OCI-LY7 (cell line): ENCODE data around the gene RAE1. TPM values are rescaled to one million over a fixed set of nuclear protein-coding genes. Genes with fewer than 3 reads are reported as not detected.

Experiments
- BruUV-seq: library from RNA; stranded (reverse); fragments of 400-500 nt; replicated peaks from 2 replicates; lab custom pipeline; 2021; lab: Mats Ljungman, UMichigan
- CTCF ChIA-PET: fragments of 300-600 bp; sonication (Branson Sonifier 250); formaldehyde crosslinking; loops from one replicate; lab custom pipeline; 2022; ENCODE audit warnings: antibody characterized with exemption; ENCODE audit not compliant: unreplicated experiment; lab: Charles Lee
- POLR2A ChIA-PET: fragments of 300-600 bp; sonication (Branson Sonifier 250); formaldehyde crosslinking; loops from one replicate; lab custom pipeline; 2022; ENCODE audit warnings: antibody characterized with exemption; lab: Charles Lee
- DNase-seq: peaks from one replicate; pipeline ENCODE4 v3.0.0-alpha.2; 2015; ENCODE audit warnings: low spot score
- H2AFZ ChIP-seq: fragments of 200-600 bp; sonication (generic), shearing (Covaris generic); 2 replicates; pipeline ENCODE4 v1.6.1; 2014; ENCODE audit warnings: mild to moderate bottlenecking, antibody characterized with exemption, low read length, moderate library complexity
- H3K27ac ChIP-seq: fragments of 200-600 bp; sonication (generic); 2 replicates; pipeline ENCODE4 v1.5.1; 2014; ENCODE audit warnings: mixed run types, low read depth, mild to moderate bottlenecking, moderate library complexity, low read length, inconsistent platforms; ENCODE audit not compliant: poor library complexity, severe bottlenecking
- H3K36me3 ChIP-seq: fragments of 200-600 bp; sonication (generic); 2 replicates; pipeline ENCODE4 v1.6.1; 2014; ENCODE audit warnings: mild to moderate bottlenecking, antibody characterized with exemption, low read length, moderate library complexity, mixed read lengths; ENCODE audit not compliant: insufficient read depth
- H3K4me1 ChIP-seq: fragments of 200-600 bp; sonication (generic); 2 replicates; pipeline ENCODE4 v1.5.1; 2014; ENCODE audit warnings: mild to moderate bottlenecking, low read length; ENCODE audit not compliant: insufficient read depth, poor library complexity, severe bottlenecking
- H3K4me2 ChIP-seq: fragments of 200-600 bp; sonication (generic); 2 replicates; pipeline ENCODE4 v1.6.1; 2014; ENCODE audit warnings: mild to moderate bottlenecking, low read length
- H3K4me3 ChIP-seq: fragments of 200-600 bp; sonication (generic); 2 replicates; pipeline ENCODE4 v1.5.1; 2014; ENCODE audit warnings: mild to moderate bottlenecking, low read depth, low read length; ENCODE audit not compliant: poor library complexity, severe bottlenecking
- H3K79me2 ChIP-seq: fragments of 200-600 bp; sonication (generic); 2 replicates; pipeline ENCODE4 v1.6.1; 2016; ENCODE audit warnings: low read depth, mild to moderate bottlenecking, low read length, moderate library complexity, mixed read lengths; ENCODE audit not compliant: insufficient read depth
- H3K9me2 ChIP-seq: fragments of 200-600 bp; sonication (generic); 2 replicates; pipeline ENCODE4 v1.6.1; 2016; ENCODE audit warnings: mild to moderate bottlenecking, low read length, mixed read lengths; ENCODE audit not compliant: insufficient read depth
- H3K9me3 ChIP-seq: fragments of 200-600 bp; sonication (generic); 2 replicates; pipeline ENCODE4 v1.6.1; 2014; ENCODE audit warnings: mild to moderate bottlenecking, mixed run types, low read length, mixed read lengths
- H4K20me1 ChIP-seq: fragments of 200-600 bp; sonication (generic); 2 replicates; pipeline ENCODE4 v1.6.1; 2014; ENCODE audit warnings: mild to moderate bottlenecking, antibody characterized with exemption, low read length, moderate library complexity, mixed read lengths; ENCODE audit not compliant: insufficient read depth
- CTCF ChIP-seq: fragments of 200-600 bp; sonication (generic); conservative IDR thresholded peaks from 2 replicates; pipeline ENCODE4 v1.5.1; 2014; ENCODE audit warnings: mild to moderate bottlenecking, antibody characterized with exemption, low read length, moderate library complexity, mixed read lengths
- EZH2phosphoT487 ChIP-seq: fragments of 200-600 bp; sonication (generic); IDR thresholded peaks from 2 replicates; pipeline ENCODE4 v1.6.1; 2018; ENCODE audit warnings: low read depth, borderline replicate concordance, mild to moderate bottlenecking, mixed run types, antibody characterized with exemption, low read length, moderate library complexity, mixed read lengths
- intact Hi-C: fragments of 100-400 bp; cut with micrococcal nuclease; formaldehyde crosslinking; loops from one replicate; pipeline ENCODE4 v1.10.0; 2022; ENCODE audit not compliant: unreplicated experiment
- total RNA-seq, 2 experiments: library from RNA; depleted of rRNA in 1 of 2; stranded (reverse); fragments of >200 nt in 1 of 2; shearing (Covaris generic) in 1 of 2; gene quantifications; 2 replicates each; pipeline ENCODE4 v1.2.3, GENCODE V29; 2014 to 2022

Gene RAE1
- total RNA-seq, 2 experiments from 2014 or later, result 55.0 to 57.4 TPM

- no peak for DNase-seq
- peak overlapping the region; percentile 61 for H3K4me2 ChIP-seq
- H3K36me3 ChIP-seq, result no peaks in the 10 kb centered on the region
- H3K4me3 ChIP-seq, result peak overlapping the region; percentile 19
- intact Hi-C loops, result no loop called here
- peaks cover 10% of the 10 kb centered on the region; the same call in 1 of the 2 replicates for H3K9me3 ChIP-seq
- H3K79me2 ChIP-seq, result no peaks in the 10 kb centered on the region
- H3K27ac ChIP-seq, result peak overlapping the region; percentile 33
- TF ChIP-seq CTCF (no peak), EZH2phosphoT487 (no peak)
- no peaks in the 10 kb centered on the region for H3K9me2 ChIP-seq
- ChIA-PET CTCF (no interaction called here), POLR2A (interaction anchor here (2.2 kb wide), 1 partner anchor 17 kb away, joined by 7 read pairs; no protein-coding TSS in a partner anchor)
- H3K4me1 ChIP-seq, result peaks cover 82% of the 10 kb centered on the region
- H2AFZ ChIP-seq, result peak overlapping the region; percentile 63; the same call in 1 of the 2 replicates
- no peaks in the 10 kb centered on the region for H4K20me1 ChIP-seq
- no TSS peak for BruUV-seq
Measured at GRCh38 chr20:57308451-57309271, 42.4 kb upstream of the RAE1 start.

- Histone ChIP-seq H3K9me2 (no peaks in the 10 kb centered on the region), H2AFZ (peak overlapping the region; percentile 63; the same call in 1 of the 2 replicates), H3K4me2 (peak overlapping the region; percentile 61), H3K9me3 (peaks cover 10% of the 10 kb centered on the region; the same call in 1 of the 2 replicates), H3K4me3 (peak overlapping the region; percentile 19), H3K36me3 (no peaks in the 10 kb centered on the region), H3K4me1 (peaks cover 83% of the 10 kb centered on the region), H3K79me2 (no peaks in the 10 kb centered on the region), H3K27ac (peak overlapping the region; percentile 33), H4K20me1 (no peaks in the 10 kb centered on the region)
- ChIA-PET CTCF (interaction anchor here (1.1 kb wide), 1 partner anchor 54 kb away, joined by 4 read pairs; no protein-coding TSS in a partner anchor), POLR2A (interaction anchor here (2.2 kb wide), 1 partner anchor 16 kb away, joined by 7 read pairs; no protein-coding TSS in a partner anchor)
- no TSS peak for BruUV-seq
- intact Hi-C loops, result no loop called here
- TF ChIP-seq CTCF, result no peak
- TF ChIP-seq EZH2phosphoT487, result no peak
- DNase-seq, result no peak
Measured at GRCh38 chr20:57309544-57310115, 41.4 kb upstream of the RAE1 start.
